ENCODE results near the gene FITM2. TPM values are rescaled to one million over a fixed set of nuclear protein-coding genes. Genes with fewer than 3 reads are reported as not detected.

Gene FITM2, protein sequence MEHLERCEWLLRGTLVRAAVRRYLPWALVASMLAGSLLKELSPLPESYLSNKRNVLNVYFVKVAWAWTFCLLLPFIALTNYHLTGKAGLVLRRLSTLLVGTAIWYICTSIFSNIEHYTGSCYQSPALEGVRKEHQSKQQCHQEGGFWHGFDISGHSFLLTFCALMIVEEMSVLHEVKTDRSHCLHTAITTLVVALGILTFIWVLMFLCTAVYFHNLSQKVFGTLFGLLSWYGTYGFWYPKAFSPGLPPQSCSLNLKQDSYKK
- 1 to 10 TPM; 3.1 to 7.9 (median 5.0) TPM for total RNA-seq
- polyA plus RNA-seq, result 1 to 10 TPM; 1.7 to 3.1 TPM
- 13.7 reads per million, percentile 42 among the genes with 10 or more reads in this experiment for total RNA-seq

DNA sequence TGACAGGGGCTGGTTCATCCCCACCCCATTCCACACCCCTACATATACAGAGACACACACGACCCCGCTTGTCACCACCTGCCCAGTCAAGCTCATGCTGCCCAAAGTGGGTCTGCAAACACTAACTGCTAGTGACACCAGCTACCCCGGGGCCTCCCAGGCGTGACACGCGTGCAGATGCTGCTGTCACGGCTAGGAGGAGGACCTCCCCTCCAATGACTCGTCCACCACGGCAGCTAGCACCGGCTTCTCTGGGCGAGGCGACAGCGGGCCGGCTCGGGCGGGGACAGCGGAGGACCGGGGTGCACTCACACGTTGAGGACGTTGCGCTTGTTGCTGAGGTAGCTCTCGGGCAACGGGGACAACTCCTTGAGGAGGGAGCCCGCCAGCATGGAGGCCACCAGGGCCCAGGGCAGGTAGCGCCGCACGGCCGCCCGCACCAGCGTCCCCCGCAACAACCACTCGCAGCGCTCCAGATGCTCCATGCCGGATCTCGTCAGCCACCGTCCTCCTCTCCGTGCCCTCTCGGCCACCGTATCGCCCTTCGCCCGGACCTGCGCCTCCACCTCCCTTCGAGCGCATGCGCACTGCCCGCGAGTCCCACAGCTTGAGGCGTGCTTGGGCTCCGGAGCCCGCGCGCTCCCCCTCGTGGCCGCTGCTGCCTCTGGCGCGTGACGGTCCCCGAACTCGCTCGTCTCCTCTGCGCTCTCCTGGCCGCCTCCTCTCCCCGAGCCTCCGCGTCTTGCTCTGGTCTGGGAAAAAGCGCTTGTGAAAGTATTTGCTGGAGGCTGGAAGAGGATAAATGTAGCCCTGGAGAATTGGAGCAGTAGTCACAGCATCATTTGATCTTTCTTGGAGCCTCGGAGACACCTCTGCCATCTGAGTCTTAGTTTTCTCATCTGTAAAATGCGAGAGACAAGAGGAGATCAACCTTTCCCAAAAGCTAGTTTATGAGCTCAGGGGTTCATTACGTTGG is at the start of gene FITM2:
Gene FITM2 (minus strand): TSS at position 539 of the 976 bp plus-strand sequence. CDS start 54 bp downstream, at position 485.
- H3K27ac Mint-ChIP-seq, result peak within 1 kb of the TSS; percentile 91 to 98 (median 93)
- DNase-seq (peak; percentile 96 to 99 (median 98)), ATAC-seq (peak; percentile 99)
- no peaks in the 10 kb centered on the region for H3K9me3 ChIP-seq (ENCODE audit: control insufficient read depth in 2 of 3, low read length in 3 of 3)
- no peaks in the 10 kb centered on the region for H3K27me3 ChIP-seq (ENCODE audit: control insufficient read depth in 2 of 2, insufficient read depth in 2 of 2, low read length in 2 of 2)
- ChIA-PET POLR2A (interaction anchor here (0.7 to 6.5 kb wide), 10 partner anchors 62 to 300 kb away, joined by 3 to 165 read pairs (median 3); partner anchors contain the start of gene OSER1), CTCF (interaction anchor here (0.5 to 9.7 kb wide), 22 partner anchors 9 to 308 kb away, joined by 3 to 365 read pairs (median 4); partner anchors contain the start of gene GDAP1L1)
- peak within 1 kb of the TSS; percentile 98 for H3K4me3 ChIP-seq (ENCODE audit: low read length)
- peak within 1 kb of the TSS; percentile 87 to 97 (median 95) for H3K4me3 Mint-ChIP-seq
- H3K4me1 ChIP-seq (ENCODE audit: control insufficient read depth in 2 of 2, insufficient read depth in 2 of 2, low read length in 2 of 2), result peaks cover 12 to 18% of the 10 kb centered on the region in 2 donors
- peaks cover 15 to 35% (median 28%) of the 10 kb centered on the region in 7 donors for H3K4me1 Mint-ChIP-seq
- intact Hi-C loops (cut with micrococcal nuclease), result loop anchor here (1.0 to 10.0 kb wide), 16 partner anchors 39 to 854 kb away; partner anchors contain the start of genes IFT52 (in 1 of the 2), SERINC3 (in 1 of the 2), SRSF6 (in 1 of the 2) and TTPAL (in 1 of the 2)
- H3K9me3 Mint-ChIP-seq, result peaks cover 0 to 6% (median 0%) of the 10 kb centered on the region in 11 donors
- peak within 1 kb of the TSS; percentile 82 for H3K27ac ChIP-seq (ENCODE audit: low read depth, low read length)
- peaks cover 0 to 8% (median 0%) of the 10 kb centered on the region in 5 donors for H3K27me3 Mint-ChIP-seq
- H3K36me3 ChIP-seq (ENCODE audit: control insufficient read depth in 2 of 3, insufficient read depth in 3 of 3, low read length in 3 of 3), result peaks cover 0 to 14% (median 0%) of the 10 kb centered on the region in 3 experiments
- peaks cover 0 to 9% (median 4%) of the 10 kb centered on the region in 5 donors for H3K36me3 Mint-ChIP-seq

DNA sequence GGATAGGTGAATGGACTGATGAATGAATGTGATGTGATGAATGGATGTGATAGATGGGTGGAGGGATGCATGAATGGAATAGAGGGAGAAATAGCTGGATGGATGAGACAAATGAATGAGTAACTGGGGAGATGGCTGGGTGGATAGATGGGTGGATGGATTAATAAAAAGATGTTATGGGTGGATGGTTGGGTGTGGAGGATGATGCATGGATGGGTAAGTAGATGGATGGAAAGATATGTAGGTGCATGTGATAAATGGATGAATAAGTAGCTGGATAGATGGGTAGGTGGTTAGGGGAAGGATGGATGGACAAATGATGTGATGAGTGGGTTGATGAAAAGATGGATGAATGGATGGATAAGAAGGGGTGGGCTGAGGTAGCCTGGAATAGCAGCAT is 49.2 kb upstream of the FITM2 start:
- Histone ChIP-seq H3K36me3 (ENCODE audit: control insufficient read depth in 2 of 3, insufficient read depth in 3 of 3, low read length in 3 of 3) (no peaks in the 10 kb centered on the region), H3K27ac (ENCODE audit: low read depth, low read length) (no peak overlapping the region), H3K9me3 (ENCODE audit: control insufficient read depth in 2 of 3, low read length in 3 of 3) (no peaks in the 10 kb centered on the region), H3K4me3 (ENCODE audit: low read length) (no peak overlapping the region), H3K4me1 (ENCODE audit: control insufficient read depth in 2 of 2, insufficient read depth in 2 of 2, low read length in 2 of 2) (no peaks in the 10 kb centered on the region), H3K27me3 (ENCODE audit: control insufficient read depth in 2 of 2, insufficient read depth in 2 of 2, low read length in 2 of 2) (no peaks in the 10 kb centered on the region)
- Mint-ChIP-seq H3K27me3 (peaks cover 0 to 21% (median 0%) of the 10 kb centered on the region in 5 donors), H3K4me1 (peaks cover 0 to 1% (median 0%) of the 10 kb centered on the region in 7 donors), H3K36me3 (no peaks in the 10 kb centered on the region), H3K9me3 (no peaks in the 10 kb centered on the region), H3K4me3 (no peak overlapping the region), H3K27ac (no peak overlapping the region)
- ATAC-seq (no peak), DNase-seq (no peak)
- ChIA-PET CTCF (no interaction called here), POLR2A (no interaction called here)
- intact Hi-C loops (cut with micrococcal nuclease), result no loop called here

GRCh38 chr20:44358776-44359175 is 47.8 kb upstream of the FITM2 start:
- ATAC-seq (no peak), DNase-seq (no peak)
- H3K27me3 Mint-ChIP-seq, result peaks cover 0 to 18% (median 5%) of the 10 kb centered on the region in 5 donors
- no peak overlapping the region for H3K27ac Mint-ChIP-seq
- H3K36me3 ChIP-seq (ENCODE audit: control insufficient read depth in 2 of 3, insufficient read depth in 3 of 3, low read length in 3 of 3), result no peaks in the 10 kb centered on the region
- intact Hi-C loops (cut with micrococcal nuclease), result no loop called here
- no peaks in the 10 kb centered on the region for H3K36me3 Mint-ChIP-seq
- H3K27me3 ChIP-seq (ENCODE audit: control insufficient read depth in 2 of 2, insufficient read depth in 2 of 2, low read length in 2 of 2), result no peaks in the 10 kb centered on the region
- CTCF ChIA-PET, result no interaction called here
- H3K4me1 ChIP-seq (ENCODE audit: control insufficient read depth in 2 of 2, insufficient read depth in 2 of 2, low read length in 2 of 2), result no peaks in the 10 kb centered on the region
- no peaks in the 10 kb centered on the region for H3K4me1 Mint-ChIP-seq
- POLR2A ChIA-PET, result no interaction called here
- H3K4me3 ChIP-seq (ENCODE audit: low read length), result no peak overlapping the region
- no peaks in the 10 kb centered on the region for H3K9me3 ChIP-seq (ENCODE audit: control insufficient read depth in 2 of 3, low read length in 3 of 3)
- H3K9me3 Mint-ChIP-seq, result no peaks in the 10 kb centered on the region
- H3K4me3 Mint-ChIP-seq, result no peak overlapping the region
- H3K27ac ChIP-seq (ENCODE audit: low read depth, low read length), result no peak overlapping the region

- no peaks in the 10 kb centered on the region for H3K9me3 ChIP-seq (ENCODE audit: control insufficient read depth in 2 of 3, low read length in 3 of 3)
- Mint-ChIP-seq H3K9me3 (no peaks in the 10 kb centered on the region), H3K4me1 (no peaks in the 10 kb centered on the region), H3K36me3 (no peaks in the 10 kb centered on the region), H3K27me3 (peaks cover 0 to 18% (median 5%) of the 10 kb centered on the region in 5 donors), H3K4me3 (no peak overlapping the region), H3K27ac (no peak overlapping the region)
- intact Hi-C loops (cut with micrococcal nuclease), result no loop called here
- H3K4me1 ChIP-seq (ENCODE audit: control insufficient read depth in 2 of 2, insufficient read depth in 2 of 2, low read length in 2 of 2), result no peaks in the 10 kb centered on the region
- ChIA-PET CTCF (no interaction called here), POLR2A (no interaction called here)
- no peak overlapping the region for H3K27ac ChIP-seq (ENCODE audit: low read depth, low read length)
- H3K4me3 ChIP-seq (ENCODE audit: low read length), result no peak overlapping the region
- no peaks in the 10 kb centered on the region for H3K36me3 ChIP-seq (ENCODE audit: control insufficient read depth in 2 of 3, insufficient read depth in 3 of 3, low read length in 3 of 3)
- DNase-seq (no peak), ATAC-seq (no peak)
- H3K27me3 ChIP-seq (ENCODE audit: control insufficient read depth in 2 of 2, insufficient read depth in 2 of 2, low read length in 2 of 2), result no peaks in the 10 kb centered on the region
Observed at GRCh38 chr20:44357555-44358125, 46.6 kb upstream of the FITM2 start.

DNA sequence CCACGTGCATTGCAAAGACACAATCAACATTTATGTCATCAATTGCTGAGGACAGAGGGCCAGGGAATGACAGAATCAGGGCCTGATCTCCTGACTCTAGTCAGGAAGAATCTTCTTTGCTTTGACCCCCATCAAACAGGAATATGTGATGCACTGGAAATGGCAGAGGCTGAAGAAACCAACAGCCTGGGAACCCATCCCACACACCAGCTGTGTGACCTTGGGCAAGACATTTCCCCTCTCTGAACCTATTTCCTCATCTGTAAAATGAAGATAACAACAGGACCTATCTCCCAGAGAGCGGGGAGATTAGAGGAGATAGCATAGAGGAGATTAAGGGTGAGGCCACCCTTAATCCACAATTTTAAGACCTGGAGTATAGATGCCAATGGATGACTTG is 46.0 kb upstream of the FITM2 start:
- no peak for ATAC-seq
- POLR2A ChIA-PET, result no interaction called here
- intact Hi-C loops (cut with micrococcal nuclease), result no loop called here
- DNase-seq, result no peak
- no peaks in the 10 kb centered on the region for H3K4me1 ChIP-seq (ENCODE audit: control insufficient read depth in 2 of 2, insufficient read depth in 2 of 2, low read length in 2 of 2)
- H3K9me3 Mint-ChIP-seq, result no peaks in the 10 kb centered on the region
- H3K36me3 Mint-ChIP-seq, result no peaks in the 10 kb centered on the region
- H3K9me3 ChIP-seq (ENCODE audit: control insufficient read depth in 2 of 3, low read length in 3 of 3), result no peaks in the 10 kb centered on the region
- no peak overlapping the region for H3K27ac Mint-ChIP-seq
- H3K4me1 Mint-ChIP-seq, result peaks cover 0 to 4% (median 0%) of the 10 kb centered on the region in 7 donors
- no peak overlapping the region for H3K4me3 Mint-ChIP-seq
- peaks cover 0 to 18% (median 5%) of the 10 kb centered on the region in 5 donors for H3K27me3 Mint-ChIP-seq
- H3K27me3 ChIP-seq (ENCODE audit: control insufficient read depth in 2 of 2, insufficient read depth in 2 of 2, low read length in 2 of 2), result no peaks in the 10 kb centered on the region
- CTCF ChIA-PET, result no interaction called here
- no peaks in the 10 kb centered on the region for H3K36me3 ChIP-seq (ENCODE audit: control insufficient read depth in 2 of 3, insufficient read depth in 3 of 3, low read length in 3 of 3)
- H3K27ac ChIP-seq (ENCODE audit: low read depth, low read length), result no peak overlapping the region
- no peak overlapping the region for H3K4me3 ChIP-seq (ENCODE audit: low read length)

GRCh38 chr20:44356353-44356723 is 45.3 kb upstream of the FITM2 start:
- no peaks in the 10 kb centered on the region for H3K4me1 ChIP-seq (ENCODE audit: control insufficient read depth in 2 of 2, insufficient read depth in 2 of 2, low read length in 2 of 2)
- no peak overlapping the region for H3K4me3 ChIP-seq (ENCODE audit: low read length)
- intact Hi-C loops (cut with micrococcal nuclease), result no loop called here
- Mint-ChIP-seq H3K27ac (no peak overlapping the region), H3K27me3 (peaks cover 0 to 22% (median 5%) of the 10 kb centered on the region in 5 donors), H3K36me3 (no peaks in the 10 kb centered on the region), H3K9me3 (no peaks in the 10 kb centered on the region), H3K4me3 (no peak overlapping the region), H3K4me1 (peaks cover 0 to 10% (median 0%) of the 10 kb centered on the region in 7 donors)
- H3K27me3 ChIP-seq (ENCODE audit: control insufficient read depth in 2 of 2, insufficient read depth in 2 of 2, low read length in 2 of 2), result no peaks in the 10 kb centered on the region
- no peak overlapping the region for H3K27ac ChIP-seq (ENCODE audit: low read depth, low read length)
- ChIA-PET POLR2A (no interaction called here), CTCF (no interaction called here)
- no peaks in the 10 kb centered on the region for H3K36me3 ChIP-seq (ENCODE audit: control insufficient read depth in 2 of 3, insufficient read depth in 3 of 3, low read length in 3 of 3)
- ATAC-seq (no peak), DNase-seq (no peak)
- no peaks in the 10 kb centered on the region for H3K9me3 ChIP-seq (ENCODE audit: control insufficient read depth in 2 of 3, low read length in 3 of 3)

Measured in naive thymus-derived CD4-positive, alpha-beta T cell (primary cell).